ENCODE measurements around the gene TRIM13. TPM values are rescaled to one million over a fixed set of nuclear protein-coding genes. Genes with fewer than 3 reads are reported as not detected.
A peak's percentile ranks its signal among the peaks of the same experiment; 100 is the strongest.

The TRIM13 gene
- total and polyA plus RNA-seq, 2 of the 13 experiments (the other 11 are each of a cell fraction or from before 2014, with no cell fraction given): 22.0 to 24.4 TPM

DNA sequence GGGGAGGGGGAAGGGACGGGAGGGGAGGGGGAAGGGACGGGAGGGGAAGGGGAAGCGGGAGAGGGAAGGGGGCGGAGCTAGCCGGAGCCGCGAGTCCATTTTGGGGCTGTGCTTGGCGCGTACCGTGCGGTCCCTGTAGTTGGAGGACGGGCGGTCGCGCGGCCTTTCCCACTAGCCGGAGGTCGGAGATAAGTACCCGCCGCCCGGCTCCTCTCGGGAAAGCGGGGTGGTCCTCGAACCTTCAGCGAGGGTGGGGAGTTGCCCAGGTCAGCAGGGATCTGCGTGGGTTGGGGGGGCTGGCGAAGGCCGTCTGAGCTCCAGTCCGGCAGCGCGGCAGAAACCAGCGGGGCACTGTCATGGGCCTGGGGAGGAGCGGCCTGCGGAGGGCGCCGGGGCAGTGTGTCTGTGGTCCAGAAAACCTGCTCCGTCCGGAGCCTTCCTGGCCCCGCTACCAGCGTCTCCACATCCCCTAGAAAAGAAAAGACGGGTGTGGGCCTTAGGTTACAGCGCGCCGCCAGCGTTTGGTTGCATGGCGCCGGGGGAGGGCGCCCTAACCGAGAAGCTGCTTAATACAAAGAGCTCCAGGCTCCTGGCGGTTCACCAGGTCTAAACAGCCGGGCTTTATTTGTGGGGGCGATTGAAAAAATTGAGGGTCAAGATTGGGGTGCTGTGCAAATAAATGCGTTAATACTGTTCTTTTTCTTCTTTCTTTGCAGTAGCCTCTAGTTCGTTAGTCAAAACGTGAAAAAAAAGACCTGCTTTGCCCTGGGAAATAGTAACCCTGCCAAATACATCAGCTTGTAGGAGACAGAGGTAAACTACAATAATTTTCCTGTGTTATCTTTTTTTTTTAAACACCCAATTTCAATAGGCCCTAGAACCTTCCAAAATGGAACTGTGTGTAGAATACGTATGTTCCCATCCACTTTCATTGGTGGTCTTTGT lies at the start of gene TRIM13 (continued):
- TF ChIP-seq SOX13 (IDR thresholded peaks at IDR 0.05) (no peak), SOX13 (CRISPR knock-in tag; conservative IDR thresholded peaks at IDR 0.05 in 1 of 2, IDR thresholded peaks at IDR 0.05 in 1 of 2) (peak in 1 of 2 experiments; percentile 27; a peak in 1 of 4 replicates), MYNN (CRISPR knock-in tag; IDR thresholded peaks at IDR 0.05; ENCODE audit: low read depth) (no peak), NR2F1 (CRISPR knock-in tag; IDR thresholded peaks at IDR 0.05) (peak in 1 of 2 experiments; percentile 16; a peak in 1 of 4 replicates), PCBP1 (IDR thresholded peaks at IDR 0.05; ENCODE audit: borderline replicate concordance, low read depth, low read length) (peak; percentile 100), ZNF562 (CRISPR knock-in tag; IDR thresholded peaks at IDR 0.05; ENCODE audit: borderline replicate concordance) (no peak), GABPA (IDR thresholded peaks at IDR 0.05; ENCODE audit: low read depth, low read length) (no peak), GABPA (CRISPR knock-in tag; IDR thresholded peaks at IDR 0.05; ENCODE audit: low read depth) (0 out of 2 replicates have a peak, but pooled peaks have one; percentile 29), SRSF1 (optimal IDR thresholded peaks at IDR 0.05; ENCODE audit: low read depth, low read length) (peak; percentile 52), ATF7-NPFF (CRISPR knock-in tag; IDR thresholded peaks at IDR 0.05; ENCODE audit: low read depth) (peak; percentile 64; the same call in 1 of the 2 replicates), HOXD1 (CRISPR knock-in tag; IDR thresholded peaks at IDR 0.05) (no peak; the same call in 1 of the 2 replicates), TEAD3 (CRISPR knock-in tag; optimal IDR thresholded peaks at IDR 0.05; ENCODE audit: borderline replicate concordance) (no peak), ZNF260 (CRISPR knock-in tag; IDR thresholded peaks at IDR 0.05; ENCODE audit: borderline replicate concordance, low read depth) (no peak), ZNF879 (CRISPR knock-in tag; IDR thresholded peaks at IDR 0.05) (no peak; the same call in 1 of the 2 replicates), U2AF1 (optimal IDR thresholded peaks at IDR 0.05; ENCODE audit: low read depth, low read length) (peak; percentile 39), ZNF619 (CRISPR knock-in tag; IDR thresholded peaks at IDR 0.05) (no peak), MYC (CRISPR knock-in tag; IDR thresholded peaks at IDR 0.05; ENCODE audit: borderline replicate concordance) (peak; percentile 9; the same call in 1 of the 2 replicates), CBX1 (IDR thresholded peaks at IDR 0.05; ENCODE audit: low read depth) (peak; percentile 49), TBX2 (CRISPR knock-in tag; IDR thresholded peaks at IDR 0.05; ENCODE audit: borderline replicate concordance) (peak; percentile 66; the same call in 1 of the 2 replicates), RXRA (CRISPR knock-in tag; IDR thresholded peaks at IDR 0.05) (no peak), ZBTB7B (CRISPR knock-in tag; IDR thresholded peaks at IDR 0.05) (no peak)
- TF ChIP-seq, protein P1, sequence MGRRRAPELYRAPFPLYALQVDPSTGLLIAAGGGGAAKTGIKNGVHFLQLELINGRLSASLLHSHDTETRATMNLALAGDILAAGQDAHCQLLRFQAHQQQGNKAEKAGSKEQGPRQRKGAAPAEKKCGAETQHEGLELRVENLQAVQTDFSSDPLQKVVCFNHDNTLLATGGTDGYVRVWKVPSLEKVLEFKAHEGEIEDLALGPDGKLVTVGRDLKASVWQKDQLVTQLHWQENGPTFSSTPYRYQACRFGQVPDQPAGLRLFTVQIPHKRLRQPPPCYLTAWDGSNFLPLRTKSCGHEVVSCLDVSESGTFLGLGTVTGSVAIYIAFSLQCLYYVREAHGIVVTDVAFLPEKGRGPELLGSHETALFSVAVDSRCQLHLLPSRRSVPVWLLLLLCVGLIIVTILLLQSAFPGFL (CRISPR knock-in tag; IDR thresholded peaks at IDR 0.05): no peak
- TF ChIP-seq, protein P2, sequence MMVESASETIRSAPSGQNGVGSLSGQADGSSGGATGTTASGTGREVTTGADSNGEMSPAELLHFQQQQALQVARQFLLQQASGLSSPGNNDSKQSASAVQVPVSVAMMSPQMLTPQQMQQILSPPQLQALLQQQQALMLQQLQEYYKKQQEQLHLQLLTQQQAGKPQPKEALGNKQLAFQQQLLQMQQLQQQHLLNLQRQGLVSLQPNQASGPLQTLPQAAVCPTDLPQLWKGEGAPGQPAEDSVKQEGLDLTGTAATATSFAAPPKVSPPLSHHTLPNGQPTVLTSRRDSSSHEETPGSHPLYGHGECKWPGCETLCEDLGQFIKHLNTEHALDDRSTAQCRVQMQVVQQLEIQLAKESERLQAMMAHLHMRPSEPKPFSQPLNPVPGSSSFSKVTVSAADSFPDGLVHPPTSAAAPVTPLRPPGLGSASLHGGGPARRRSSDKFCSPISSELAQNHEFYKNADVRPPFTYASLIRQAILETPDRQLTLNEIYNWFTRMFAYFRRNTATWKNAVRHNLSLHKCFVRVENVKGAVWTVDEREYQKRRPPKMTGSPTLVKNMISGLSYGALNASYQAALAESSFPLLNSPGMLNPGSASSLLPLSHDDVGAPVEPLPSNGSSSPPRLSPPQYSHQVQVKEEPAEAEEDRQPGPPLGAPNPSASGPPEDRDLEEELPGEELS (CRISPR knock-in tag; IDR thresholded peaks at IDR 0.05): peak; percentile 17; the same call in 1 of the 2 replicates
- TF ChIP-seq, protein P3, sequence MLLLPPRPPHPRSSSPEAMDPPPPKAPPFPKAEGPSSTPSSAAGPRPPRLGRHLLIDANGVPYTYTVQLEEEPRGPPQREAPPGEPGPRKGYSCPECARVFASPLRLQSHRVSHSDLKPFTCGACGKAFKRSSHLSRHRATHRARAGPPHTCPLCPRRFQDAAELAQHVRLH (CRISPR knock-in tag; IDR thresholded peaks at IDR 0.05; ENCODE audit: borderline replicate concordance, low read depth): 0 out of 2 replicates have a peak, but pooled peaks have one; percentile 44
- TF ChIP-seq, protein P4, sequence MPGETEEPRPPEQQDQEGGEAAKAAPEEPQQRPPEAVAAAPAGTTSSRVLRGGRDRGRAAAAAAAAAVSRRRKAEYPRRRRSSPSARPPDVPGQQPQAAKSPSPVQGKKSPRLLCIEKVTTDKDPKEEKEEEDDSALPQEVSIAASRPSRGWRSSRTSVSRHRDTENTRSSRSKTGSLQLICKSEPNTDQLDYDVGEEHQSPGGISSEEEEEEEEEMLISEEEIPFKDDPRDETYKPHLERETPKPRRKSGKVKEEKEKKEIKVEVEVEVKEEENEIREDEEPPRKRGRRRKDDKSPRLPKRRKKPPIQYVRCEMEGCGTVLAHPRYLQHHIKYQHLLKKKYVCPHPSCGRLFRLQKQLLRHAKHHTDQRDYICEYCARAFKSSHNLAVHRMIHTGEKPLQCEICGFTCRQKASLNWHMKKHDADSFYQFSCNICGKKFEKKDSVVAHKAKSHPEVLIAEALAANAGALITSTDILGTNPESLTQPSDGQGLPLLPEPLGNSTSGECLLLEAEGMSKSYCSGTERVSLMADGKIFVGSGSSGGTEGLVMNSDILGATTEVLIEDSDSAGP (CRISPR knock-in tag; IDR thresholded peaks at IDR 0.05; ENCODE audit: borderline replicate concordance): peak; percentile 65; the same call in 1 of the 2 replicates
